ENCODE results near the gene CHD9NB. TPM values are rescaled to one million over a fixed set of nuclear protein-coding genes. Genes with fewer than 3 reads are reported as not detected.

CHD9NB gene
- total RNA-seq, 2 donors from 2014 or later = 3.1 to 12.5 TPM

DNA sequence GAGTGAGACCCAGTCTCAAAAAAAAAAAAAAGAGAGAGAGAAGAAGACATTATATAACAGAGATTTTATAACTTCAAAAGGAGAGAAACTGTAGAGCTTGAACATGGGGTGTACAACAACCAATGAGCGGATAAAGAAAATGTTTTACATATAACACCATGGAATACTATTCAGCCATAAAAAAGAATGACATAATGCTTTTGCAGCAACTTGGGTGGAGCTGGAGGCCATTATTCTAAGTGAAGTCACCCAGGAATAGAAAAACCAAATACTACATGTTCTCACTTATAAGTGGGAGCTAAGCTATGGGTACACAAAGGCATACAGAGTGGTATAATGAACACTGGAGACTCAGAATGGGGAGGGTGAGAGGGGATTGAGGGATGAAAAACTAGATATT lies 61.1 kb downstream of the CHD9NB start:
- intact Hi-C loops (cut with DNase I) = no loop called here
- Histone ChIP-seq H3K27me3 (no peaks in the 10 kb centered on the region), H3K27ac (no peak overlapping the region), H3K36me3 (replicated peaks in 1 of 2; ENCODE audit: insufficient read depth in 1 of 2, low read depth in 2 of 2) (no peaks in the 10 kb centered on the region), H3K4me3 (no peak overlapping the region), H3K4me1 (no peaks in the 10 kb centered on the region), H3K9me3 (no peaks in the 10 kb centered on the region)
- WGBS, 2 donors = 91 to 94% methylated on average over 1 of the region's 1 CpG
- DNase-seq = no peak
- TF ChIP-seq, protein P1, sequence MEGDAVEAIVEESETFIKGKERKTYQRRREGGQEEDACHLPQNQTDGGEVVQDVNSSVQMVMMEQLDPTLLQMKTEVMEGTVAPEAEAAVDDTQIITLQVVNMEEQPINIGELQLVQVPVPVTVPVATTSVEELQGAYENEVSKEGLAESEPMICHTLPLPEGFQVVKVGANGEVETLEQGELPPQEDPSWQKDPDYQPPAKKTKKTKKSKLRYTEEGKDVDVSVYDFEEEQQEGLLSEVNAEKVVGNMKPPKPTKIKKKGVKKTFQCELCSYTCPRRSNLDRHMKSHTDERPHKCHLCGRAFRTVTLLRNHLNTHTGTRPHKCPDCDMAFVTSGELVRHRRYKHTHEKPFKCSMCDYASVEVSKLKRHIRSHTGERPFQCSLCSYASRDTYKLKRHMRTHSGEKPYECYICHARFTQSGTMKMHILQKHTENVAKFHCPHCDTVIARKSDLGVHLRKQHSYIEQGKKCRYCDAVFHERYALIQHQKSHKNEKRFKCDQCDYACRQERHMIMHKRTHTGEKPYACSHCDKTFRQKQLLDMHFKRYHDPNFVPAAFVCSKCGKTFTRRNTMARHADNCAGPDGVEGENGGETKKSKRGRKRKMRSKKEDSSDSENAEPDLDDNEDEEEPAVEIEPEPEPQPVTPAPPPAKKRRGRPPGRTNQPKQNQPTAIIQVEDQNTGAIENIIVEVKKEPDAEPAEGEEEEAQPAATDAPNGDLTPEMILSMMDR (IDR thresholded peaks at IDR 0.05) = no peak
- TF ChIP-seq POLR2A (IDR thresholded peaks at IDR 0.05) = no peak
- no peak for ATAC-seq

Other genes with a start within 250 kb of the CHD9NB start
- 10 to 100 TPM; 38.1 to 58.7 TPM for gene CHD9, start 2.1 kb upstream of the CHD9NB start, total RNA-seq

All from body of pancreas (tissue), 4 donors.